K562 (cell line): ENCODE measurements around the gene KCNJ9. TPM values are rescaled to one million over a fixed set of nuclear protein-coding genes. Genes with fewer than 3 reads are reported as not detected.

Experiments used
- DACH1 ChIP-seq: fragments of 450-650 bp; IDR thresholded peaks from 2 replicates; pipeline ENCODE4 v1.6.1; 2018; ENCODE audit not compliant: partially characterized antibody
- ERF ChIP-seq: fragments of 450-650 bp; formaldehyde crosslinking; IDR thresholded peaks from 2 replicates; pipeline ENCODE4 v1.4.0; 2020; ENCODE audit warnings: mild to moderate bottlenecking, mixed read lengths
- FOXJ2 ChIP-seq: fragments of 200-800 bp; sonication (Bioruptor generic); IDR thresholded peaks from 2 replicates; pipeline ENCODE4 v1.6.1; 2016; ENCODE audit warnings: missing genetic modification characterization, missing compliant biosample characterization
- HDAC2 ChIP-seq: fragments of 450-650 bp; IDR thresholded peaks from 2 replicates; pipeline ENCODE4 v1.6.1; 2016; ENCODE audit warnings: mild to moderate bottlenecking
- MYC ChIP-seq, 2 experiments: fragments of 250-450 bp in 1 of 2; sonication (Bioruptor Pico) in 1 of 2; IDR thresholded peaks; 2 replicates each; pipeline versions ENCODE4 v1.5.1 to v1.6.1; 2012 to 2021; ENCODE audit warnings: low read depth in 2 of 2, borderline replicate concordance in 1 of 2, improper control_type of control experiment in 1 of 2, low read length in 1 of 2, mild to moderate bottlenecking in 1 of 2, moderate library complexity in 1 of 2
- RAD21 ChIP-seq, 2 experiments: fragments of 250-450 bp in 1 of 2; fragments of 450-650 bp in 1 of 2; sonication (Bioruptor Pico) in 1 of 2; formaldehyde crosslinking in 1 of 2; IDR thresholded peaks in 1 of 2; conservative IDR thresholded peaks in 1 of 2; 2 replicates each; pipeline versions ENCODE4 v1.4.0 to v1.8.0; 2020 to 2022; ENCODE audit warnings: mild to moderate bottlenecking in 2 of 2, moderate library complexity in 1 of 2
- SMARCE1 ChIP-seq: fragments of 450-650 bp; IDR thresholded peaks from 2 replicates; pipeline ENCODE4 v1.7.1; 2016; ENCODE audit warnings: mild to moderate bottlenecking
- ZC3H8 ChIP-seq: fragments of 450-650 bp; IDR thresholded peaks from 2 replicates; pipeline ENCODE4 v1.6.1; 2017
- polyA plus RNA-seq, 8 experiments: library from polyadenylated mRNA; depleted of rRNA in 4 of 8; stranded (reverse) in 5 of 8; unstranded in 3 of 8; fragments of >200 nt; fragmentation: Nextera tagmentation in 2 of 8; fragmentation: Illumina TruSeq in 1 of 8; extraction: Ambion mirVana in 2 of 8; extraction: Trizol in 1 of 8; gene quantifications; 2 replicates each; pipeline versions ENCODE4 v1.2.1 to v1.2.3, GENCODE V29; 2011 to 2014; ENCODE audit warnings: inconsistent platforms in 1 of 8, missing spikeins in 1 of 8
- total RNA-seq, 7 experiments: library from RNA; depleted of rRNA in 6 of 7; stranded (reverse); fragments of >200 nt in 6 of 7; fragmentation: Illumina TruSeq in 2 of 7; extraction: Trizol in 2 of 7; gene quantifications; 2 replicates each; pipeline versions ENCODE4 v1.2.1 to v1.2.3, GENCODE V29; 2011 to 2021; ENCODE audit warnings: low replicate concordance in 1 of 7
- TF ChIP-seq, protein P1 (sequence below): IDR thresholded peaks from 2 replicates; pipeline ENCODE4 v1.6.1; 2012; ENCODE audit warnings: low read depth, low read length, improper control_type of control experiment, borderline replicate concordance
- TF ChIP-seq, protein P2 (sequence below): IDR thresholded peaks from 3 replicates; pipeline ENCODE4 v1.6.1; 2011; ENCODE audit warnings: borderline replicate concordance, mild to moderate bottlenecking, moderate library complexity; ENCODE audit not compliant: insufficient read length; ENCODE audit errors: extremely low read depth
- TF ChIP-seq, protein P3 (sequence below): fragments of 250-450 bp; sonication (Bioruptor Pico); IDR thresholded peaks from 2 replicates; pipeline ENCODE4 v1.8.0; 2022; ENCODE audit warnings: moderate library complexity, mild to moderate bottlenecking, inconsistent platforms
- TF ChIP-seq, protein P4 (sequence below), 3 experiments: fragments of 200-800 bp in 1 of 3; sonication (Bioruptor generic) in 1 of 3; sonication (generic) in 1 of 3; formaldehyde crosslinking in 1 of 3; IDR thresholded peaks; 2 replicates each; pipeline versions ENCODE4 v1.6.1 to v1.8.0; 2016 to 2022; ENCODE audit warnings: mild to moderate bottlenecking in 2 of 3, missing compliant biosample characterization in 2 of 3, missing genetic modification characterization in 2 of 3, missing genetic modification reagents in 1 of 3
- TF ChIP-seq, protein P5 (sequence below): fragments of 450-650 bp; conservative IDR thresholded peaks from 2 replicates; pipeline ENCODE4 v1.6.1; 2016; ENCODE audit warnings: missing genetic modification characterization, low read depth, mild to moderate bottlenecking, control low read depth, missing compliant biosample characterization
- TF ChIP-seq, protein P6 (sequence below): sonication (generic); formaldehyde crosslinking; IDR thresholded peaks from 2 replicates; pipeline ENCODE4 v1.8.0; 2022; ENCODE audit warnings: missing genetic modification reagents, mild to moderate bottlenecking, moderate library complexity, borderline replicate concordance
- TF ChIP-seq, protein P7 (sequence below), 2 experiments: fragments of 450-650 bp in 1 of 2; sonication (generic) in 1 of 2; formaldehyde crosslinking in 1 of 2; IDR thresholded peaks in 1 of 2; conservative IDR thresholded peaks in 1 of 2; 2 replicates each; pipeline versions ENCODE4 v1.6.1 to v1.8.1; 2016 to 2023; ENCODE audit warnings: mild to moderate bottlenecking in 2 of 2, moderate library complexity in 2 of 2, inconsistent platforms in 1 of 2, missing genetic modification reagents in 1 of 2

KCNJ9 gene
- total and polyA plus RNA-seq, 9 of the 15 experiments (the other 6 are each of a cell fraction or from before 2014, with no cell fraction given): not detected

DNA sequence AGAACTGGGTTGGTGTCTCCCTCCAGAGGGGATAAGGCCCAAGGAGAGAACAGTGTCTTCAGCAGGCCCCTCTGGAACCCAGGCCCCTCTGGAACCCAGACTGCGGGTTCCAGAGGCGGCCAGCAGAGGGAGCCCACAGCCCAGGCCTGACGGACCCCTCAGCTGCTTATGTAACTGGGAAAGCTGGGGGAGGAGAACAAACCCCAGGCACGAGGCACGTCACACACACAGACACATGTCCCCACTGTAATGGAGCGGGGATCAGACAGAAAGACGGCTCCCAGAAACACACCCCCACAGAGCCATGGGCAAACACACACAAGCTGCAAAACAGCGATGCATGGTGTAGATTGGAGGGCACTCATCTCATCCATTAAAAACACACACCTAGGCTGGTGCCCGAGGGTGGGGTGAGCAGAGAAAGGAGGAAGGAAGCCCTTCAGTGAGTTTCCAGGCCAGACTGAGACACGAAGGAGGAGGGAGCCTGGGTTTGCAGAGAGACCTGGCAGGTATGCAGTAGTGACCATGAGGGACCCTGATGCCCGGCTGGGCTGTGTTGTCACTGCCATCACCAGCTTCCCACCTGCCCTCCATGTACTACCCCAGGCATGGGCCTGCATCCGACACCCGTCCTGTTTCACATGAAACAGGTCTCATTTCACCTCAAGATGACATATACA lies 19.8 kb downstream of the KCNJ9 start (continued):
- TF ChIP-seq, protein P1, sequence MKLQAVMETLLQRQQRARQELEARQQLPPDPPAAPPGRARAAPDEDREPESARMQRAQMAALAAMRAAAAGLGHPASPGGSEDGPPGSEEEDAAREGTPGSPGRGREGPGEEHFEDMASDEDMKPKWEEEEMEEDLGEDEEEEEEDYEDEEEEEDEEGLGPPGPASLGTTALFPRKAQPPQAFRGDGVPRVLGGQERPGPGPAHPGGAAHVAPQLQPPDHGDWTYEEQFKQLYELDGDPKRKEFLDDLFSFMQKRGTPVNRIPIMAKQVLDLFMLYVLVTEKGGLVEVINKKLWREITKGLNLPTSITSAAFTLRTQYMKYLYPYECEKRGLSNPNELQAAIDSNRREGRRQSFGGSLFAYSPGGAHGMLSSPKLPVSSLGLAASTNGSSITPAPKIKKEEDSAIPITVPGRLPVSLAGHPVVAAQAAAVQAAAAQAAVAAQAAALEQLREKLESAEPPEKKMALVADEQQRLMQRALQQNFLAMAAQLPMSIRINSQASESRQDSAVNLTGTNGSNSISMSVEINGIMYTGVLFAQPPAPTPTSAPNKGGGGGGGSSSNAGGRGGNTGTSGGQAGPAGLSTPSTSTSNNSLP: no peak
- TF ChIP-seq, protein P2, sequence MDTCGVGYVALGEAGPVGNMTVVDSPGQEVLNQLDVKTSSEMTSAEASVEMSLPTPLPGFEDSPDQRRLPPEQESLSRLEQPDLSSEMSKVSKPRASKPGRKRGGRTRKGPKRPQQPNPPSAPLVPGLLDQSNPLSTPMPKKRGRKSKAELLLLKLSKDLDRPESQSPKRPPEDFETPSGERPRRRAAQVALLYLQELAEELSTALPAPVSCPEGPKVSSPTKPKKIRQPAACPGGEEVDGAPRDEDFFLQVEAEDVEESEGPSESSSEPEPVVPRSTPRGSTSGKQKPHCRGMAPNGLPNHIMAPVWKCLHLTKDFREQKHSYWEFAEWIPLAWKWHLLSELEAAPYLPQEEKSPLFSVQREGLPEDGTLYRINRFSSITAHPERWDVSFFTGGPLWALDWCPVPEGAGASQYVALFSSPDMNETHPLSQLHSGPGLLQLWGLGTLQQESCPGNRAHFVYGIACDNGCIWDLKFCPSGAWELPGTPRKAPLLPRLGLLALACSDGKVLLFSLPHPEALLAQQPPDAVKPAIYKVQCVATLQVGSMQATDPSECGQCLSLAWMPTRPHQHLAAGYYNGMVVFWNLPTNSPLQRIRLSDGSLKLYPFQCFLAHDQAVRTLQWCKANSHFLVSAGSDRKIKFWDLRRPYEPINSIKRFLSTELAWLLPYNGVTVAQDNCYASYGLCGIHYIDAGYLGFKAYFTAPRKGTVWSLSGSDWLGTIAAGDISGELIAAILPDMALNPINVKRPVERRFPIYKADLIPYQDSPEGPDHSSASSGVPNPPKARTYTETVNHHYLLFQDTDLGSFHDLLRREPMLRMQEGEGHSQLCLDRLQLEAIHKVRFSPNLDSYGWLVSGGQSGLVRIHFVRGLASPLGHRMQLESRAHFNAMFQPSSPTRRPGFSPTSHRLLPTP: no peak
- TF ChIP-seq, protein P3, sequence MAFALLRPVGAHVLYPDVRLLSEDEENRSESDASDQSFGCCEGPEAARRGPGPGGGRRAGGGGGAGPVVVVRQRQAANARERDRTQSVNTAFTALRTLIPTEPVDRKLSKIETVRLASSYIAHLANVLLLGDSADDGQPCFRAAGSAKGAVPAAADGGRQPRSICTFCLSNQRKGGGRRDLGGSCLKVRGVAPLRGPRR (CRISPR knock-in tag): no peak
- no peak for TF ChIP-seq SMARCE1
- no peak for TF ChIP-seq FOXJ2 (tag)
- peak; percentile 96 for TF ChIP-seq MYC (IDR thresholded peaks at IDR 0.05; ENCODE audit: low read depth, low read length)
- no peak for TF ChIP-seq MYC (CRISPR knock-in tag; IDR thresholded peaks at IDR 0.05; ENCODE audit: borderline replicate concordance, low read depth)
- peak; percentile 52; the same call in 1 of the 2 replicates for TF ChIP-seq HDAC2
- TF ChIP-seq ERF: no peak
- TF ChIP-seq, protein P4, sequence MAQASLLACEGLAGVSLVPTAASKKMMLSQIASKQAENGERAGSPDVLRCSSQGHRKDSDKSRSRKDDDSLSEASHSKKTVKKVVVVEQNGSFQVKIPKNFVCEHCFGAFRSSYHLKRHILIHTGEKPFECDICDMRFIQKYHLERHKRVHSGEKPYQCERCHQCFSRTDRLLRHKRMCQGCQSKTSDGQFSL (CRISPR knock-in tag; IDR thresholded peaks at IDR 0.05): no peak
- TF ChIP-seq, protein P4 (tag; IDR thresholded peaks at IDR 0.05): no peak
- TF ChIP-seq, protein P5, sequence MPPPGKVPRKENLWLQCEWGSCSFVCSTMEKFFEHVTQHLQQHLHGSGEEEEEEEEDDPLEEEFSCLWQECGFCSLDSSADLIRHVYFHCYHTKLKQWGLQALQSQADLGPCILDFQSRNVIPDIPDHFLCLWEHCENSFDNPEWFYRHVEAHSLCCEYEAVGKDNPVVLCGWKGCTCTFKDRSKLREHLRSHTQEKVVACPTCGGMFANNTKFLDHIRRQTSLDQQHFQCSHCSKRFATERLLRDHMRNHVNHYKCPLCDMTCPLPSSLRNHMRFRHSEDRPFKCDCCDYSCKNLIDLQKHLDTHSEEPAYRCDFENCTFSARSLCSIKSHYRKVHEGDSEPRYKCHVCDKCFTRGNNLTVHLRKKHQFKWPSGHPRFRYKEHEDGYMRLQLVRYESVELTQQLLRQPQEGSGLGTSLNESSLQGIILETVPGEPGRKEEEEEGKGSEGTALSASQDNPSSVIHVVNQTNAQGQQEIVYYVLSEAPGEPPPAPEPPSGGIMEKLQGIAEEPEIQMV (tag): no peak
- no peak for TF ChIP-seq DACH1
- peak; percentile 93 to 94 for TF ChIP-seq RAD21 (CRISPR knock-in tag; conservative IDR thresholded peaks at IDR 0.05 in 1 of 2, IDR thresholded peaks at IDR 0.05 in 1 of 2)
- no peak for TF ChIP-seq ZC3H8
- TF ChIP-seq, protein P6, sequence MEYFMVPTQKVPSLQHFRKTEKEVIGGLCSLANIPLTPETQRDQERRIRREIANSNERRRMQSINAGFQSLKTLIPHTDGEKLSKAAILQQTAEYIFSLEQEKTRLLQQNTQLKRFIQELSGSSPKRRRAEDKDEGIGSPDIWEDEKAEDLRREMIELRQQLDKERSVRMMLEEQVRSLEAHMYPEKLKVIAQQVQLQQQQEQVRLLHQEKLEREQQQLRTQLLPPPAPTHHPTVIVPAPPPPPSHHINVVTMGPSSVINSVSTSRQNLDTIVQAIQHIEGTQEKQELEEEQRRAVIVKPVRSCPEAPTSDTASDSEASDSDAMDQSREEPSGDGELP (CRISPR knock-in tag): peak; percentile 88
- TF ChIP-seq, protein P7, sequence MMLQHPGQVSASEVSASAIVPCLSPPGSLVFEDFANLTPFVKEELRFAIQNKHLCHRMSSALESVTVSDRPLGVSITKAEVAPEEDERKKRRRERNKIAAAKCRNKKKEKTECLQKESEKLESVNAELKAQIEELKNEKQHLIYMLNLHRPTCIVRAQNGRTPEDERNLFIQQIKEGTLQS (IDR thresholded peaks at IDR 0.05): peak; percentile 22; the same call in 1 of the 2 replicates
- TF ChIP-seq, protein P7 (CRISPR knock-in tag; conservative IDR thresholded peaks at IDR 0.05): no peak
